Activated CD4-positive, alpha-beta T cell treated with anti-CD3 and anti-CD28 coated beads for 36 hours (primary cell): ENCODE measurements around the gene NR3C2. TPM values are rescaled to one million over a fixed set of nuclear protein-coding genes. Genes with fewer than 3 reads are reported as not detected.

Experiments used
- ATAC-seq: fragments of 200-7000 bp; cut with Tn5 transposase; one replicate; pipeline ENCODE4 v1.10.0; 2021; ENCODE audit warnings: mild to moderate bottlenecking, moderate library complexity
- CTCF ChIA-PET: fragments of 350-600 bp; sonication (Branson Sonifier 250); formaldehyde crosslinking; loops from one replicate; lab custom pipeline; 2021; ENCODE audit warnings: antibody characterized with exemption; lab: Charles Lee
- POLR2A ChIA-PET: fragments of 350-600 bp; sonication (Branson Sonifier 250); formaldehyde crosslinking; loops from one replicate; lab custom pipeline; 2021; ENCODE audit warnings: antibody characterized with exemption, inconsistent platforms; lab: Charles Lee
- DNase-seq: peaks from one replicate; pipeline ENCODE4 v3.0.0-alpha.2; 2020
- H3K27ac Mint-ChIP-seq: one replicate; pipeline ENCODE4 v1.8.0; 2021; ENCODE audit warnings: mixed read lengths
- H3K27me3 Mint-ChIP-seq: one replicate; pipeline ENCODE4 v1.8.0; 2021; ENCODE audit warnings: mixed read lengths
- H3K36me3 Mint-ChIP-seq: one replicate; pipeline ENCODE4 v1.8.0; 2021; ENCODE audit warnings: low read depth, mixed read lengths
- H3K4me1 Mint-ChIP-seq: one replicate; pipeline ENCODE4 v1.8.0; 2021; ENCODE audit warnings: mixed read lengths
- H3K4me3 Mint-ChIP-seq: one replicate; pipeline ENCODE4 v1.8.0; 2021; ENCODE audit warnings: mild to moderate bottlenecking, moderate library complexity, mixed read lengths
- H3K9me3 Mint-ChIP-seq: one replicate; pipeline ENCODE4 v1.8.0; 2021; ENCODE audit warnings: low read depth, mixed read lengths
- intact Hi-C, 2 experiments: fragments of 100-400 bp; cut with DNase I in 1 of 2; cut with micrococcal nuclease in 1 of 2; formaldehyde crosslinking; loops; one replicate each; pipeline versions ENCODE4 v1.14.2 to v1.15.1; 2022 to 2024; cut with DNase I, micrococcal nuclease
- total RNA-seq, 2 experiments: library from RNA; stranded (reverse); gene quantifications; one replicate each; pipeline ENCODE4 v1.2.3, GENCODE V29; 2021

The NR3C2 gene
- total RNA-seq, 2 experiments from 2014 or later, result 3.7 to 5.8 TPM

DNA sequence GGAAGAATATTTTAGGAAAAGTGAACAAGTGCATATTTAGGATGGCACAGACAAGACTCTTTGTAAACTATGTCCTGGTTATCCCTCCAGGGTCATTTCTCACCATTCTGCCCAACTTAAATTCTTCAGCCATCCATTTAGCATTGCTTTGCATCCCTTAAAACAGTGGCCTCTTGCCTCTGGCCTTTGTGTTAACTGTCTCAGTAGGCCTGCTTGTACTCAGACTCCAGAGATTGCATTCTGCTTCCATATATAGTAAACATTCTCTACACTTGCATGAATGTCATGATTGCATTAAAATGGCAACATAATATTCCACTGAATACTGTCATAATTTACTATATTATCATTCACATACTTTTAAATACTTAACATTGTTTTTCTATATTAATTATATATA, 43.2 kb downstream of the NR3C2 start:
- ATAC-seq (no peak), DNase-seq (no peak)
- Mint-ChIP-seq H3K27me3 (no peaks in the 10 kb centered on the region), H3K9me3 (no peaks in the 10 kb centered on the region), H3K4me3 (no peak overlapping the region), H3K36me3 (no peaks in the 10 kb centered on the region), H3K27ac (no peak overlapping the region), H3K4me1 (peaks cover 13% of the 10 kb centered on the region)
- POLR2A ChIA-PET, result no interaction called here
- intact Hi-C loops, result no loop called here
- CTCF ChIA-PET, result no interaction called here

DNA sequence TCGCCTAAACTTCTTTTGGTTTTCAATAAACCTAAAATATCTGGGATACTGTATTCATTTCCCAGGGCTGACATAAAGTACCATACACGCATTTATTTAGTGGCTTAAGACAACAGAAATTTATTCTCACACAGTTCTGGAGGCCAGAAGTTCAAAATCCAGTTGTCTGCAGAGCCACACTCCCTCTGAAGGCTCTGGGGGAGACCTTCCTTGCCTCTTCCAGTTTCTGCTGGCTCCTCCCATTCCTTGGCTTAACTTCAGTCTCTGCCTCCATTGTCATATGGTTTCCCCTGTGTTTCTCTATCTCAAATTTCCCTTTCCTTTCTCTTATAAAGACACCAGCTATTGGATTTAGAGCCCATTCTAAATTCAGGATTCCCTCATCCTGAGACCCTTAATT, 44.4 kb downstream of the NR3C2 start:
- ATAC-seq, result no peak

DNA sequence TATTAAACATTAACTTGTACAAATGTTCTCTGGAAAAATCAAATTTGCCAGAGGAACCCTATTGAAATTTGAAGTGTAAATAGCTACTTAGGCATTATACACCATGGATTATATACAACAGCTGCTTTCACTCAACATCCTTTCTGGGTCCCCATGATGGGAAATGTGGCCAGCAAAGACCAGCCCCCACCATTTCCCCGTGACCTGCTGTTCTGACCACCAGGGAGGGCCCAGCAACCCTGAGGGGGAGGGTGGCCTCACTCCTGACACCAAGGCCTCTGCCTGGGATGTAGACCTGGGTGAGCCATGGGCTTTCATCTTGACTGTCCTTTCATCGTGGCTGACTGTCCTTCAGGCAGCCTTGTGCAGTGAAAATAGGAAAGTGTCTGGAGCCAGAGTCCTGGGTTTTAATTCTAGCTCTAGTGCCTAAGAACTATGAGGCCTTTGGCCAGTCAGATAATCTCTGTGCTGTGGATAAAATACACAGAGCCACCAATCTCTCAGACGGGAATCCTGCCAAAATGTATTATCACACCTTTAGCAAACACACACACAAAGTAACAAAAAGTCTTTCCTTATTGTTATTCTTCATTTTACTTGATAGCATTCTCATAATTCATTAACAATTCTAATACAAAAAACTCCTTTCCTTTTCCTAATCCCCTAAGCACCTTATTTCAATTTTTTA, 45.1 kb downstream of the NR3C2 start:
- intact Hi-C loops, result no loop called here
- DNase-seq, result no peak
- H3K27me3 Mint-ChIP-seq, result no peaks in the 10 kb centered on the region
- no peaks in the 10 kb centered on the region for H3K9me3 Mint-ChIP-seq
- ATAC-seq, result no peak
- POLR2A ChIA-PET, result no interaction called here
- no peaks in the 10 kb centered on the region for H3K36me3 Mint-ChIP-seq
- no peak overlapping the region for H3K4me3 Mint-ChIP-seq
- H3K27ac Mint-ChIP-seq, result no peak overlapping the region
- peaks cover 22% of the 10 kb centered on the region for H3K4me1 Mint-ChIP-seq
- CTCF ChIA-PET, result interaction anchor here (0.6 to 1.5 kb wide), 3 partner anchors 10 to 18 kb away, joined by 3 read pairs; no protein-coding TSS in a partner anchor

More for the DNA sequence above, 44.4 kb downstream of the NR3C2 start:
- ChIA-PET POLR2A (no interaction called here), CTCF (no interaction called here)
- DNase-seq, result no peak
- H3K4me1 Mint-ChIP-seq, result peaks cover 18% of the 10 kb centered on the region
- H3K27me3 Mint-ChIP-seq, result no peaks in the 10 kb centered on the region
- no peaks in the 10 kb centered on the region for H3K36me3 Mint-ChIP-seq
- no peaks in the 10 kb centered on the region for H3K9me3 Mint-ChIP-seq
- no peak overlapping the region for H3K4me3 Mint-ChIP-seq
- no peak overlapping the region for H3K27ac Mint-ChIP-seq
- intact Hi-C loops, result no loop called here

DNA sequence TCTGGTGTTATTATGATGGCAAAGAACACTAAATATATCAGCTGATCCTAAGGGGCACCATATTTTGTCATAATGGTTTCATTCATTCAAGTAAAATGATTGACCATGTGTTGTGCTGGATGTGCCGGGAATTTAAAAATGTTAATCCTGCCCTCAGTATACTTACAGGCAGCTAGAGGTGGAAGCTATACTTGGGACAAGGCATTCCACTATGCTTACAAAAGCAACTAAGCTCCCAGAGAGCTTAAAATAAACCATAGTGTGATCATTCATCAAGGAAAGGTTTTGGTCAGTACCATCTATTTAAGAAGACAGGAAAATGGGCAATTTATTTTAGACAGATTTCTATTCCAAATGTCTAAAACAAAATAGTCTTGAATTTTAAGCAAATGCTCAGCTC, 46.4 kb downstream of the NR3C2 start:
- Mint-ChIP-seq H3K36me3 (no peaks in the 10 kb centered on the region), H3K4me3 (no peak overlapping the region), H3K9me3 (no peaks in the 10 kb centered on the region), H3K27ac (no peak overlapping the region), H3K27me3 (no peaks in the 10 kb centered on the region), H3K4me1 (peaks cover 21% of the 10 kb centered on the region)
- ChIA-PET CTCF (interaction anchor here (1.2 to 1.5 kb wide), 2 partner anchors 16 to 17 kb away, joined by 3 read pairs; no protein-coding TSS in a partner anchor), POLR2A (interaction anchor here (0.6 kb wide), 1 partner anchor 79 kb away, joined by 3 read pairs; no protein-coding TSS in a partner anchor)
- intact Hi-C loops, result no loop called here
- ATAC-seq, result no peak
- no peak for DNase-seq

DNA sequence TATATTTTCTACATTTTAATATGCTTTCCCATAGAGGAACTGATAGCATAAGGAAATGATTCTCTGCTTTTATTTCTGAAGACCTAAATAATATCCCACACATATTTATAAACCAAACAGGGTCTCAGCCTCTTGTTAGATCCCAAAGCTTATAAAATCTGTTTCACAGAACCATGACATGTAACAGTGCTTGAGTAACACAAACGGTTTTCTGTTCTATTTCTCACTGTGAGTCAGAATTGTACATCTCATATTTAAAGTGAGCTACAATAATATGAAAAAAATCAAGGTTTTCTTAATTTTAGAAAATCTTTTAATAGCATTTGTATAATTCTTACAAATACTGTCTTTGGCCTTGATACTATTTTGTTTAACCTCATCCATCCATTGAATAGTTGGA, 51.2 kb downstream of the NR3C2 start:
- H3K27ac Mint-ChIP-seq, result no peak overlapping the region
- no peak for DNase-seq
- no peaks in the 10 kb centered on the region for H3K9me3 Mint-ChIP-seq
- CTCF ChIA-PET, result no interaction called here
- H3K4me1 Mint-ChIP-seq, result peaks cover 22% of the 10 kb centered on the region
- no peak overlapping the region for H3K4me3 Mint-ChIP-seq
- POLR2A ChIA-PET, result no interaction called here
- intact Hi-C loops, result no loop called here
- no peak for ATAC-seq
- no peaks in the 10 kb centered on the region for H3K27me3 Mint-ChIP-seq
- no peaks in the 10 kb centered on the region for H3K36me3 Mint-ChIP-seq

DNA sequence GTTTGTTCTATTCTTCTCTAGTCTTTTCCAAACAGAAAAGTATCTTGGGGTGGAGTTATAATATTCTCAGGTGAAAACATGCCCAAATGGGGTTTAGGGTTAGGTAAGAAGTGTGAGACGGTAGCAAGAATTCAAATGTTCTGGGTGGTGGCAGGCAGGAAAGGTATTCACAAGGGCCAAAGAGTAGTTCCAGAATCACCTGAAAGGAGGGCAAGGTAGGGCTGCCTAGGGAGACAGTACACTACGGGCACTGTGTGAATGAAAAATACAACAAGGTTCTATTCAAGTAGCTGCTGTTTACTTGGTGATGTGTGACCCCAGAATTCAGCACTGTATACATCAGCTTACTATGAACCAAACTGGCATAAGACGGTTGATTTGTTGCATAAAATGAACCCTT, 51.9 kb downstream of the NR3C2 start:
- Mint-ChIP-seq H3K27me3 (no peaks in the 10 kb centered on the region), H3K4me3 (no peak overlapping the region), H3K36me3 (peaks cover 3% of the 10 kb centered on the region), H3K9me3 (no peaks in the 10 kb centered on the region), H3K27ac (no peak overlapping the region), H3K4me1 (peaks cover 29% of the 10 kb centered on the region)
- CTCF ChIA-PET, result no interaction called here
- ATAC-seq, result no peak
- POLR2A ChIA-PET, result no interaction called here
- intact Hi-C loops, result no loop called here
- no peak for DNase-seq

DNA sequence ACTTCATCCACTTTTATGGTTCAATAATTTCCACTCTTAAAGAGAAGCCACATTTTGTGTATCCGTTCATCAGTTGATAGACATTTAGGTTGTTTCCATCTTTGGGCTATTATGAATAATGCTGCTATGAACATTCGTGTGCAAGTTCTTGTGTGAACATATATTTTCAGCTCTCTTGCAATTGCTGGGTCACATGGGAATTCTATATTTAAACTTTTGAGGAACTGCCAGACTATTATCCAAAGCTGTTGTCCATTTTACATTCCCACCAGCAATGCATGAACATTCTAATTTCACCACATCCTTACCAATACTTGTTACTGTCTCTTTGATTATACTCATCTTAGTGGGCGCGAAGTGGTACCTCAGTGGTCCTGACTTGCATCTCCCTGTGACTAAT, 61.9 kb downstream of the NR3C2 start:
- Mint-ChIP-seq H3K4me1 (peaks cover 29% of the 10 kb centered on the region), H3K36me3 (peaks cover 4% of the 10 kb centered on the region), H3K9me3 (peaks cover 5% of the 10 kb centered on the region), H3K27ac (no peak overlapping the region), H3K27me3 (no peaks in the 10 kb centered on the region), H3K4me3 (no peak overlapping the region)
- DNase-seq (no peak), ATAC-seq (no peak)
- ChIA-PET POLR2A (no interaction called here), CTCF (interaction anchor here (0.6 kb wide), 1 partner anchor 12 kb away, joined by 4 read pairs; no protein-coding TSS in a partner anchor)
- intact Hi-C loops, result no loop called here

DNA sequence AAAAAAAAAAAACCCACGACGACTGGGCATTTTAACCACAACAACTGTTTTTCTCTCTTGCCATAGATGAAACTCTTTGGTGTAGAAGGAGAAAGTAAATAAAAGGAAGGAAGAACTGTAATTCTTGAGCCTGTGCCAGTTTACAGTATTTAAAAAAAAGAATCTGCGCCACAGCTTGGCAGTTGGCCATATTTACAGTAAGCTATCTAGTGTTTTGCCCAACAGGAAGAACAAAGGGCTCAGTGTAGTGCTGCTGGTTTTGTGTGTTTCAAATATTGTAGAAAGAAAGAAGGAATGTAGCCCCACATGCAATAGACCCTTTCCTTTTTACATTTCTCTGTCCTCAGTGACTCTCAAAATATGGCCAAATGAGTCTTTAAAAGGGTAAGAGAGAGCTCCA, 66.1 kb downstream of the NR3C2 start:
- H3K27me3 Mint-ChIP-seq, result no peaks in the 10 kb centered on the region
- peak overlapping the region; percentile 57 for H3K4me3 Mint-ChIP-seq
- POLR2A ChIA-PET, result no interaction called here
- H3K36me3 Mint-ChIP-seq, result no peaks in the 10 kb centered on the region
- ATAC-seq (peak; percentile 39), DNase-seq (peak; percentile 41)
- H3K9me3 Mint-ChIP-seq, result peaks cover 2% of the 10 kb centered on the region
- peak overlapping the region; percentile 51 for H3K27ac Mint-ChIP-seq
- peaks cover 29% of the 10 kb centered on the region for H3K4me1 Mint-ChIP-seq
- intact Hi-C loops, result loop anchor here in 1 of 2 experiments (5.0 kb wide), 1 partner anchor 66 kb away; the partner anchor contains the start of gene NR3C2
- CTCF ChIA-PET, result interaction anchor here (0.7 to 1.6 kb wide), 4 partner anchors 9 to 31 kb away, joined by 3 to 10 read pairs (median 3); no protein-coding TSS in a partner anchor

DNA sequence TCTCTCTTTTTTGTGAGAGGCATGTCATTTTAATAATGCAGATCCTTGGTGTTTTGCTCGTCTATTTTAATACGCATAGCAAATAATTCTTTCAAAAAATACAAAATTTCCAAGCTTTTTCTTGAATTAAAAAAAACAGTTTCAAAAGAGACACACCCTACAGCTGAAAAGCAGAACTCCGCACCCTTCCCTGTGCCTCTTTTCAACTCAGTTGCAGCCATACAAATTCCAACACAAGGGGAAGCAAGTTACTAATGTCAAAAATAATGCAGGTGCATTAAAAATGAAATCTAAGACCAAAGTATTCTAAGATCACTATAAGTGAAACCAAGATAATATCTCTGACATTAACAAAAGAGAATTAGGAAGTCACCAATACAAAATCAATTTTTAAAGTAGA, 66.6 kb downstream of the NR3C2 start:
- Mint-ChIP-seq H3K4me1 (peaks cover 29% of the 10 kb centered on the region), H3K4me3 (peak overlapping the region; percentile 57), H3K27ac (peak overlapping the region; percentile 51), H3K27me3 (no peaks in the 10 kb centered on the region), H3K9me3 (peaks cover 2% of the 10 kb centered on the region), H3K36me3 (no peaks in the 10 kb centered on the region)
- intact Hi-C loops, result loop anchor here in 1 of 2 experiments (5.0 kb wide), 1 partner anchor 67 kb away; the partner anchor contains the start of gene NR3C2
- no peak for ATAC-seq
- DNase-seq, result no peak
- POLR2A ChIA-PET, result no interaction called here
- CTCF ChIA-PET, result interaction anchor here (0.7 to 1.6 kb wide), 4 partner anchors 10 to 31 kb away, joined by 3 to 10 read pairs (median 3); no protein-coding TSS in a partner anchor

DNA sequence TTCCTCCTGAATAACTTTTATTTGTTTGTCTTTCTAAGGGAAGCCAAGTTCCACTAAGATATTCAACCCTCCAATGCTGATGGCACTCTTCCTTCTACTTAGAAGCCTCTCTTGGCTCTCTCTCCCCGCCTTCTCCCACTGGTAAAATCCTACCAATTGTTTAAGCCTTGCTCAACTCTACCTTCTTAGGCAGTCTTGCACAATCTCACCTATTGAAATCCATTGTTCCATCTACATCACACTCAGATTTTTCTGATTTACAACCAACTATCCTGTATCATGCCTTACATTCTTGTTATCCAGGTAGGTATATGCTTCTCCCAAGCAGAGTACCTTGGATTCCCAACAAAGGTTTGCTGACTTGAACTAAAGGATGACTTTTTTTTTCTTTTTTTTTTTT, 69.1 kb downstream of the NR3C2 start:
- no peak overlapping the region for H3K4me3 Mint-ChIP-seq
- ATAC-seq (no peak), DNase-seq (no peak)
- ChIA-PET CTCF (no interaction called here), POLR2A (no interaction called here)
- intact Hi-C loops, result no loop called here
- H3K27me3 Mint-ChIP-seq, result no peaks in the 10 kb centered on the region
- no peak overlapping the region for H3K27ac Mint-ChIP-seq
- H3K36me3 Mint-ChIP-seq, result no peaks in the 10 kb centered on the region
- no peaks in the 10 kb centered on the region for H3K9me3 Mint-ChIP-seq
- H3K4me1 Mint-ChIP-seq, result peaks cover 29% of the 10 kb centered on the region

DNA sequence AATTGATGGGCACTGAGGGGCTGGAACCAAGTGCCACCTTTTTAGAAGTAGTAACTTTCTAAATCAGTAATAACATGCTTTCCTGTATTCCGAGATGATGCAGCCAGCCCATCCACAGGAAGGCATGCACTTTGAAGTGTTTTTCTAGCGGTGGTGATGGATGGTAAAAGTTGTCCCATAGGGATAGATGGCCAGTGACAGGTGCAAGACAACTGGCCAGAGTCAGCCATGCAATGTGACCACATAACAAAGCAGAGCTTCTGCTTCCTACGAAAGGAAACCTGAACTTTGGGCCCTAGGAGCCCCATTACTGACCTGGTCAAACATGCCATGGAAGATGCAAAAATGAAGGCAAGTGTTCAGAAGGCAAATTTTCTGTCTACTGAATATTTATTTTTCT, 72.3 kb downstream of the NR3C2 start:
- CTCF ChIA-PET, result interaction anchor here (0.7 kb wide), 1 partner anchor 32 kb away, joined by 3 read pairs; no protein-coding TSS in a partner anchor
- Mint-ChIP-seq H3K27me3 (no peaks in the 10 kb centered on the region), H3K27ac (no peak overlapping the region)

DNA sequence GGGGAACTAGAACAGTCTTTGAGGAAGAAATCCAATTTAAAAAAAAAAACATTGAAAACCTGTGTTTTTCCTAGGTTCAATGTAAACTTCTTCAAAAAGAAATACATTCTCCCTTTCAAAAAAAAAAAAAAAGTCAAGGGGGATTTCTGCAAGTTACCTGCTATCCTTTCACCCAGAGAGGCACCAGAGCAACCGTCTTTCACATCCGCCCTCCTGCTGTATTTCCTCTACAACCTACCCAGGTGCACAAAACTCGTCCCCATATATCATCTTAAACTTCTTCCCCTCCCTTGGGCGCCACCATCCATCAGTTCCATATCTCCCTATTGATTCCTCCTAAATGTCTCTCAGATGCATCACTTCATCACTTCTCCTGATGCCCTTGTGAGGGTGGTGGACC, 74.5 kb downstream of the NR3C2 start:
- CTCF ChIA-PET, result interaction anchor here (0.8 kb wide), 1 partner anchor 20 kb away, joined by 3 read pairs; no protein-coding TSS in a partner anchor
- DNase-seq (no peak), ATAC-seq (no peak)
- Mint-ChIP-seq H3K36me3 (no peaks in the 10 kb centered on the region), H3K27ac (no peak overlapping the region), H3K27me3 (no peaks in the 10 kb centered on the region), H3K4me3 (no peak overlapping the region), H3K4me1 (peaks cover 19% of the 10 kb centered on the region), H3K9me3 (peaks cover 1% of the 10 kb centered on the region)
- POLR2A ChIA-PET, result no interaction called here
- intact Hi-C loops, result no loop called here

More for the DNA sequence above, 72.3 kb downstream of the NR3C2 start:
- Mint-ChIP-seq H3K4me1 (peaks cover 21% of the 10 kb centered on the region), H3K9me3 (no peaks in the 10 kb centered on the region), H3K36me3 (no peaks in the 10 kb centered on the region), H3K4me3 (no peak overlapping the region)
- DNase-seq, result no peak
- ATAC-seq, result no peak
- POLR2A ChIA-PET, result no interaction called here
- intact Hi-C loops, result no loop called here
